Activated T-helper 9 cell treated with anti-CD3 and anti-CD28 coated beads, Interleukin-2, amount 50 U/mL, for 16 hours (primary cell): ENCODE data around the gene TMEM236.

Experiments used
- DNase-seq: peaks from one replicate; pipeline ENCODE4 v3.0.0-alpha.2; 2020; ENCODE audit warnings: low read depth

TMEM236 gene

GRCh38 chr10:17788646-17789045, 36.6 kb downstream of the TMEM236 start:
- no peak for DNase-seq

GRCh38 chr10:17789396-17789795, 37.4 kb downstream of the TMEM236 start:
- DNase-seq: no peak

GRCh38 chr10:17790651-17791050, 38.6 kb downstream of the TMEM236 start:
- no peak for DNase-seq

- no peak for DNase-seq
These were observed 41.0 kb downstream of the TMEM236 start for GRCh38 chr10:17792991-17793390.

GRCh38 chr10:17793823-17794644, 42.0 kb downstream of the TMEM236 start:
- no peak for DNase-seq

- DNase-seq: no peak
These were observed 43.1 kb downstream of the TMEM236 start for GRCh38 chr10:17795083-17795482.

- no peak for DNase-seq
These were observed 44.0 kb downstream of the TMEM236 start for GRCh38 chr10:17795813-17796594.

- DNase-seq: no peak
These were observed 49.5 kb downstream of the TMEM236 start for GRCh38 chr10:17801507-17801906.

GRCh38 chr10:17802350-17802749, 50.3 kb downstream of the TMEM236 start:
- DNase-seq: no peak

GRCh38 chr10:17802976-17803375, 51.0 kb downstream of the TMEM236 start:
- DNase-seq: no peak

- no peak for DNase-seq
These were observed 53.3 kb downstream of the TMEM236 start for GRCh38 chr10:17805330-17805729.

- no peak for DNase-seq
These were observed 54.0 kb downstream of the TMEM236 start for GRCh38 chr10:17805921-17806577.

- DNase-seq: no peak
These were observed 57.2 kb downstream of the TMEM236 start, which contains the start of gene MRC1 for GRCh38 chr10:17808971-17809841. Gene MRC1, plus strand, starts transcription at chr10:17809348. Its CDS starts 118 bp downstream, at chr10:17809466.

GRCh38 chr10:17811146-17811865, 59.3 kb downstream of the TMEM236 start:
- DNase-seq: no peak

GRCh38 chr10:17814973-17815372, 63.0 kb downstream of the TMEM236 start:
- no peak for DNase-seq

- no peak for DNase-seq
These were observed 64.2 kb downstream of the TMEM236 start for GRCh38 chr10:17816199-17816598.

- no peak for DNase-seq
These were observed 65.3 kb downstream of the TMEM236 start for GRCh38 chr10:17817316-17817715.

GRCh38 chr10:17817790-17818189, 65.8 kb downstream of the TMEM236 start:
- DNase-seq: no peak

GRCh38 chr10:17819836-17820235, 67.8 kb downstream of the TMEM236 start:
- no peak for DNase-seq

- no peak for DNase-seq
These were observed 68.9 kb downstream of the TMEM236 start for GRCh38 chr10:17820943-17821342.

- DNase-seq: no peak
These were observed 69.9 kb downstream of the TMEM236 start for GRCh38 chr10:17821893-17822292.
